Calu3 (cell line): ENCODE data around the gene FUOM. TPM values are rescaled to one million over a fixed set of nuclear protein-coding genes. Genes with fewer than 3 reads are reported as not detected.
A peak's percentile ranks its signal among the peaks of the same experiment; 100 is the strongest.
"Not testable (repeated sequence)": the region's sequence is repeated elsewhere in the genome, so short reads cannot be mapped to it uniquely, and the experiment has no call there.

Source experiments
- BruUV-seq: library from RNA; stranded (reverse); fragments of 400-500 nt; replicated peaks from 2 replicates; lab custom pipeline; 2021; lab: Mats Ljungman, UMichigan
- CTCF ChIA-PET: fragments of 300-600 bp; sonication (Branson Sonifier 250); formaldehyde crosslinking; loops from one replicate; lab custom pipeline; 2022; ENCODE audit warnings: antibody characterized with exemption; lab: Charles Lee
- DNase-seq: peaks from one replicate; pipeline ENCODE4 v3.0.0; 2022
- H3K27ac Mint-ChIP-seq: one replicate; pipeline ENCODE4 v1.8.0; 2022; ENCODE audit warnings: mixed read lengths; ENCODE audit not compliant: unreplicated experiment
- H3K27me3 Mint-ChIP-seq: one replicate; pipeline ENCODE4 v1.8.0; 2022; ENCODE audit warnings: mixed read lengths; ENCODE audit not compliant: unreplicated experiment
- H3K36me3 Mint-ChIP-seq: one replicate; pipeline ENCODE4 v1.8.0; 2022; ENCODE audit warnings: mild to moderate bottlenecking, moderate library complexity, mixed read lengths; ENCODE audit not compliant: insufficient read depth, unreplicated experiment
- H3K4me1 Mint-ChIP-seq: one replicate; pipeline ENCODE4 v1.8.0; 2022; ENCODE audit warnings: mild to moderate bottlenecking, low read depth, mixed read lengths; ENCODE audit not compliant: unreplicated experiment
- H3K4me3 Mint-ChIP-seq: one replicate; pipeline ENCODE4 v1.8.0; 2022; ENCODE audit warnings: mild to moderate bottlenecking, low read depth, moderate library complexity, mixed read lengths; ENCODE audit not compliant: unreplicated experiment
- H3K9me3 Mint-ChIP-seq: one replicate; pipeline ENCODE4 v1.8.0; 2022; ENCODE audit warnings: low read depth, mixed read lengths; ENCODE audit not compliant: unreplicated experiment
- CTCF ChIP-seq: fragments of 200-600 bp; IDR thresholded peaks from one replicate; pipeline ENCODE4 v1.8.0; 2022; ENCODE audit warnings: antibody characterized with exemption; ENCODE audit not compliant: unreplicated experiment
- intact Hi-C: fragments of 100-400 bp; cut with micrococcal nuclease; formaldehyde crosslinking; loops from one replicate; pipeline ENCODE4 v1.10.0; 2022; ENCODE audit not compliant: unreplicated experiment
- total RNA-seq: library from RNA; stranded (reverse); gene quantifications from 2 replicates; pipeline ENCODE4 v1.2.3, GENCODE V29; 2022

FUOM gene
- total RNA-seq, 1 experiment from 2014 or later, result 11.5 TPM

- H3K9me3 Mint-ChIP-seq, result no peaks in the 10 kb centered on the region
- no peak for TF ChIP-seq CTCF
- no TSS peak for BruUV-seq
- intact Hi-C loops, result no loop called here
- H3K4me1 Mint-ChIP-seq, result peaks cover 9% of the 10 kb centered on the region
- no peak for DNase-seq
- no peak overlapping the region for H3K27ac Mint-ChIP-seq
- H3K27me3 Mint-ChIP-seq, result no peaks in the 10 kb centered on the region
- CTCF ChIA-PET, result no interaction called here
- H3K4me3 Mint-ChIP-seq, result no peak overlapping the region
- H3K36me3 Mint-ChIP-seq, result peaks cover 23% of the 10 kb centered on the region
These were observed 19.4 kb upstream of the FUOM start for GRCh38 chr10:133377025-133377817.

- H3K27ac Mint-ChIP-seq, intact Hi-C loops, H3K4me3 Mint-ChIP-seq, CTCF ChIA-PET, BruUV-seq, H3K27me3 Mint-ChIP-seq, H3K4me1 Mint-ChIP-seq, DNase-seq, H3K9me3 Mint-ChIP-seq: not testable (repeated sequence)
- peaks cover 23% of the 10 kb centered on the region for H3K36me3 Mint-ChIP-seq
These were observed 18.4 kb upstream of the FUOM start for GRCh38 chr10:133376183-133376582.

- peaks cover 23% of the 10 kb centered on the region for H3K36me3 Mint-ChIP-seq
- CTCF ChIA-PET, result no interaction called here
These were observed 17.7 kb upstream of the FUOM start for GRCh38 chr10:133375357-133376115.

GRCh38 chr10:133373174-133374090 lies 15.6 kb upstream of the FUOM start, which contains the start of gene ECHS1:
Gene ECHS1, minus strand, starts transcription at chr10:133373354. Its CDS starts 21 bp downstream, at chr10:133373333.
- Mint-ChIP-seq H3K9me3 (no peaks in the 10 kb centered on the region), H3K36me3 (peaks cover 11% of the 10 kb centered on the region), H3K27me3 (no peaks in the 10 kb centered on the region), H3K27ac (peak within 1 kb of the TSS; percentile 69), H3K4me1 (peaks cover 9% of the 10 kb centered on the region), H3K4me3 (peak within 1 kb of the TSS; percentile 92)
- peak; percentile 94 for DNase-seq
- CTCF ChIA-PET, result no interaction called here
- intact Hi-C loops, result no loop called here
- no peak for TF ChIP-seq CTCF
- no TSS peak for BruUV-seq

More at GRCh38 chr10:133375357-133376115, 17.7 kb upstream of the FUOM start:
- no TSS peak for BruUV-seq
- no peak overlapping the region for H3K4me3 Mint-ChIP-seq
- H3K27me3 Mint-ChIP-seq, result no peaks in the 10 kb centered on the region
- H3K4me1 Mint-ChIP-seq, result peaks cover 9% of the 10 kb centered on the region
- intact Hi-C loops, result no loop called here
- TF ChIP-seq CTCF, result no peak
- DNase-seq, result no peak
- H3K9me3 Mint-ChIP-seq, result no peaks in the 10 kb centered on the region
- no peak overlapping the region for H3K27ac Mint-ChIP-seq
